ENCODE data around the gene CACNA1A.

- no peak for TF ChIP-seq EZH2phosphoT487 (IDR thresholded peaks at IDR 0.05; ENCODE audit: low read depth, severe bottlenecking, unreplicated experiment)
- no peak for TF ChIP-seq CTCF (IDR thresholded peaks at IDR 0.05; ENCODE audit: poor library complexity)
Observed at GRCh38 chr19:13228561-13228960, 277.7 kb downstream of the CACNA1A start.
